GM19468 (cell line): ENCODE measurements around the gene AMIGO3.
"Not testable (repeated sequence)": the region's sequence is repeated elsewhere in the genome, so short reads cannot be mapped to it uniquely, and the experiment has no call there.

Experiments used
- ATAC-seq: cut with Tn5 transposase; IDR thresholded peaks from one replicate; pipeline ENCODE4 v1.9.1; 2021; ENCODE audit warnings: mild to moderate bottlenecking, moderate library complexity, moderate number of reproducible peaks; ENCODE audit not compliant: unreplicated experiment; ENCODE audit errors: extremely low read depth

The AMIGO3 gene

GRCh38 chr3:49713336-49714105 lies 6.0 kb downstream of the AMIGO3 start:
- ATAC-seq: no peak

GRCh38 chr3:49712631-49713317 lies 6.7 kb downstream of the AMIGO3 start:
- ATAC-seq: no peak

- ATAC-seq: no peak
Observed at GRCh38 chr3:49712166-49712565, 7.3 kb downstream of the AMIGO3 start.

GRCh38 chr3:49711489-49711888 lies 8.0 kb downstream of the AMIGO3 start:
- no peak for ATAC-seq

GRCh38 chr3:49709852-49710251 lies 9.6 kb downstream of the AMIGO3 start:
- no peak for ATAC-seq

GRCh38 chr3:49707113-49707480 lies 12.4 kb downstream of the AMIGO3 start:
- ATAC-seq: no peak

- ATAC-seq: no peak
Observed at GRCh38 chr3:49706456-49707112, 12.9 kb downstream of the AMIGO3 start.

GRCh38 chr3:49705390-49705960 lies 14.0 kb downstream of the AMIGO3 start:
- ATAC-seq: no peak

- no peak for ATAC-seq
Observed at GRCh38 chr3:49704629-49705028, 14.9 kb downstream of the AMIGO3 start.

- no peak for ATAC-seq
Observed at GRCh38 chr3:49703956-49704355, 15.5 kb downstream of the AMIGO3 start.

GRCh38 chr3:49703443-49703927 lies 16.0 kb downstream of the AMIGO3 start:
- ATAC-seq: peak; percentile 57

- ATAC-seq: no peak
Observed at GRCh38 chr3:49702672-49703071, 16.8 kb downstream of the AMIGO3 start.

- no peak for ATAC-seq
Observed at GRCh38 chr3:49701388-49702077, 18.0 kb downstream of the AMIGO3 start.

- no peak for ATAC-seq
Observed at GRCh38 chr3:49700453-49701128, 18.9 kb downstream of the AMIGO3 start.

GRCh38 chr3:49700014-49700413 lies 19.5 kb downstream of the AMIGO3 start:
- no peak for ATAC-seq

GRCh38 chr3:49699281-49699979 lies 20.1 kb downstream of the AMIGO3 start:
- no peak for ATAC-seq

GRCh38 chr3:49695350-49696015 lies 24.0 kb downstream of the AMIGO3 start:
- not testable (repeated sequence) for ATAC-seq

- ATAC-seq: not testable (repeated sequence)
Observed at GRCh38 chr3:49694409-49695070, 24.9 kb downstream of the AMIGO3 start.
